ENCODE data around the gene FGD2.
"Not testable (repeated sequence)": the region's sequence is repeated elsewhere in the genome, so short reads cannot be mapped to it uniquely, and the experiment has no call there.

Gene FGD2

DNA sequence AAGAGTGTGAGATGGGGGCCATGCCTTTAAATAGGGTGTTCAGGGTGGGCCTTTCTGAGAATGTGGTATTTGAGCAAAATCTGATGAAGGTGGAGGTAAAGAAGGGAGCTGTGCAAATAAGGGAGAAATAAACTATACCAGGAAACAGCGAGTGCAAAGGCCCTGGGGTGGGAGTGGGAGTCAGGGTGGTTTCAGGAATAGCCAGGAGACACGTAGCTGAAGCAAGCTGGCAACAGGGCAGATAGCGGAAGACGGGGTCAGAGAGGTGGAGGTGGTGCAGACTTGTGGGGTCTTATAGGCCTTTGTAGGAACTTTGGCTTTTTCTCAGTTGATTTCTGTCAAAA lies 51.6 kb downstream of the FGD2 start:
- DNase-seq (ENCODE audit: extremely low read depth in 1 of 2, low read depth in 1 of 2) = no peak

DNA sequence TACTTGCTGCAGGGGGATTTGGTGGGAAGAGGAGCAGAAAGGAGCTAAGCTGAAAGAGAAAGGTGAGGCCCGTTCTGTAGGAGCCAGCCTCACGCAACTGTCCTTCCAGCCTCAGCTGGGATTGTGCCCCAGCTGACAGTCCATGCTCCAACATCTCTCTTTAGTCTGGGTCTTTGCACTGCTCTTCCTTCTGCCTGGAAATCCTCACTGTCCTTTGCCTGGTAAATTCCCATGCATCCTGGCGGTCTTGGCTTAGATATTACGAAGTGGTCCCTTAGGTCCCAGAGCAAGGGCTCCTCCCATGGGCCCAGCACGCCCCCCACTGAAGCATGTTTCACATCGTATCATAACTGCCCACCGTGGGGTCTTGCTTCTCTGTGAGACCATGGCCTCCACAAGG lies 52.2 kb downstream of the FGD2 start:
- DNase-seq (ENCODE audit: extremely low read depth in 1 of 2, low read depth in 1 of 2) = no peak

DNA sequence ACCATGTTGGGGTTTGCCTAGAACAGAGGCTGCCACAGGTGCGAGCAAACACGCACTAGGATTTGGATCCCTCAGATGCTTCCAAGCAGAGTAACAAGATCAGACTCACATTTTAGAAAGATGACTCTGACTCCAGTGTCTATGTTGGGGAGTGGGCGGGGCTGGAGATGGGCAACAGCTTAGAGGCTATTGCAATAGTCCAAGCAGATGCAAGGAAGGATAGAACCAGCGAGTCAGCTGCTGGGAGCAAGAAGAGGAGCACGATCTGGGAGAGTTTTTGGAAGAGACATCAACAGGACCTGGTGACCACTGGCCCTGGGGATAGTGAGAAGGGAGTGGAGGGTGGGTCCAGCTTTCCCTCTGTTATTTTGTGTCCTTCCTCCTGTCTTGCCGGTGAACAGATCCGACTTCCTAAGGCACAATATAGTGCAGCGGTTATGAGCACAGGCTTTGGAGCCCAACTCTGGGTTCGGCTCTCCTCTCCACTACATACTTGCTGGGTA lies 52.7 kb downstream of the FGD2 start:
- no peak for DNase-seq (ENCODE audit: extremely low read depth in 1 of 2, low read depth in 1 of 2)

DNA sequence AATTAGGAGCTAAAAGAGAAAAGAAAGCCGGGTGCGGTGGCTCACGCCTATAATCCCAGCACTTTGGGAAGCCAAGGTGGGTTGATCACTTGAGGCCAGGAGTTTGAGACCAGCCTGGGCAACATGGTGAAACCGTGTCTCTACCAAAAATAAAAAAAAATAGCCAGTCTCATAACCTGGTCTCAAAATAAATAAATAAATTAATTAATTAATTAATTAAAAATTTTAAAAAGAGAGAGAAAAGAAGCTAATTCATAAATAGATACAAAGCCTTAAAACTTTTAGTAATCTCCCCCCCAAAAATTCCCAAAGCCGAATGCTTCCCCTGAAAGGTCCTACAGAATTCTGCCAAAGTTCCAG lies 53.5 kb downstream of the FGD2 start:
- not testable (repeated sequence) for DNase-seq (ENCODE audit: extremely low read depth in 1 of 2, low read depth in 1 of 2)

DNA sequence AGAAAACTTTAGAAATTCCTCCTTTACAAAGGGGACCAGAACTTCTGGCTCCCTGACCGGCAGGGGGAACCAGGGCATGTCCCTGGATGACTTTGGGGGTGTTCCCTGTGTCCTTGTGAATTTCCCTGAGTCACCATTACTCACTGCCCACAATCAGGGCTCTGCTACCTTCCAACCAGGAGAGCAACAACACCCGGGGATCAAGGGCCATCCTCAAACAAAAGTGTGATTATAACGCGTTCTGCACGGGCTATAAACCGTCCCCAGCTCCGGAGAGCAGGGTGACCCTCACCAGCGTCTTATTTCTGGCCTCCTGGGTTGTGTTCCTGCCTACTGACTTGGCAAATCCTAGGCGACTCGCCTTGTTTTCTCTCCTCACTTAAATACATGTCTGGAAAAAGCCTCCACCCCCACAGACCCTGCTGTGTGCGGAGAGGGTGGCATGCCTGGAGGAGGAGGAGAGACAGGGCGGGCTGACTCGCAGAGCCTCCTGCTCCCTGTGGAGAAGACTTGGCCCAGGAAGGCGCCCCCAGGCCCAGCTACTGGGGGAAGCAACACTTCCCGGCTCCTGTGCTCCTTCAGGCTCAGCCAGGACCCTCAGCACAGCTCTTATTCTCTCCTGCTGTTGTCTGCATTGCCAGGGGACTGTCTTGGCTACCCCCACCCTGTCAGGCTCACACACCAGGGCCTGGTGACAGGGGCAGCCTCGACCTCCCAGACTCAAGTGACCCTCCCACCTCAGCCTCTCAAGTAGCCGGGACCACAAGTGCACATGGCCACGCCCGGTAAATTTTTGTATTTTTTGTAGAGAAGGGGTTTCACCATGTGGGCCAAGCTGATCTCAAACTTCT lies 54.1 kb downstream of the FGD2 start:
- DNase-seq (ENCODE audit: extremely low read depth in 1 of 2, low read depth in 1 of 2) = no peak

DNA sequence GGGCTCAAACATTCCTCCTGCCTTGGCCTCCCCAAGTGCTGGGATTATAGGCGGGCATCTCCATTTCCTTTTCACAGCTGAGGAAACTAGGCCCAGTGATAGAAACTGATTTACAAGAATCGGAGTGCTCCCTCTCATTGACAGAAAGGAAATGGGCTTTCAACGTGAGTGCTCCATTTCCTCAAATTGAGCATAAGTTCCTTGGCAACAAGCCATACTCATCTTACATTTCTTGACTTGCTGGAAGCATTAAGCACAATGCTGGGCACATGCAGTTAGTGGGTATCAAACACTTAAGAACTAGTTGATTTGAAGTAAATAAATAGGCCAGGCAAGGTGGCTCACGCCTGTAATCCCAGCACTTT lies 54.7 kb downstream of the FGD2 start:
- DNase-seq (ENCODE audit: extremely low read depth in 1 of 2, low read depth in 1 of 2) = no peak

DNA sequence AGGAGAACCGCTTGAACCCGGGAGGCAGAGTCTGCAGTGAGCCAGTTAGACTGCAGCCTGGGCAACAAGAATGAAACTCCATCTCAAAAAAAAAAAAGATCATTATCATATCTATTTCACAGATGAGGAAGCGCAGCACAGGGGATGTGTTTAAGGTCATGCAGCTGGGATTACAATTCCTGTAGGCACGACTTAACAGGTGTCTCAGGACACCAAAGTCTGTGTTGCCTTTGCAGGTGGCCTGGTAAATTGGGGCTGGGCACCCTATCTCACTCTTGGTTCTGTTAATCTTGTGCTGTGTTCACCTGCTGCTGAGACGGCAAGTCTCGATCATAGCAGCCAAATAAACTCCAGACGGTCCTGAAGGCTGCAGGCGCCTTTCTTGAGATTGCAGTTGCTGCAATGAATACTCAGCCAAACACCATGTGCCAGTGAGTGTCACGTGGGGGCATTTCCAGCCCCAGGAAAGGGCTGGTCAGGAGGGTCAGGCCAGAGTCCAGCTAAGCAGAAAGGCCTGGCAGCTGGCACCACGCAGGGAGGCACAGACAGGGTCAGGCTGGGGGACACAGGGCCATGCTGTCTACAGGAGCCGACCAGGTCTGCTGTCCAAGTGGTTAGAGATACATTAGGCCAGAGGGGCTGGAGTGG lies 55.8 kb downstream of the FGD2 start:
- DNase-seq (ENCODE audit: extremely low read depth in 1 of 2, low read depth in 1 of 2) = no peak

DNA sequence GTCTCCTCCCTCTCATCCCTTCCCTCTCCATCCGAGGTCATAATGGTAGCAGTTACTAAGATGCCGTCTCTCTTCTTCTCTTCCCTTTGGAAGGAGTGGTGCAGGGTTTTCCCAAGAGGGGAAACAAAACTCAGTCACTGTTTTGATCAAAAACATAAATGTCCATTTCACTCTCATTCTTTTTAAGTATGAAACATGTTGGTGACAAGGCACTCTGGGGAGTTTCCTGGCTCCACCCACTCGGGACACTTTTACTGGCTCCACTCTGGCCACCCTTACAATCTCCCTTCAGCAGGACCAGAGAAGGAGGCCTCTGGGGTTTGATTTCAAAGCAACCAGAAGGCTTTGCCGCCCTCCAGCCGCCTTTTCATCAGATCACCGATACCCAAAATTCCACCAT lies 57.0 kb downstream of the FGD2 start:
- no peak for DNase-seq (ENCODE audit: extremely low read depth in 1 of 2, low read depth in 1 of 2)

DNA sequence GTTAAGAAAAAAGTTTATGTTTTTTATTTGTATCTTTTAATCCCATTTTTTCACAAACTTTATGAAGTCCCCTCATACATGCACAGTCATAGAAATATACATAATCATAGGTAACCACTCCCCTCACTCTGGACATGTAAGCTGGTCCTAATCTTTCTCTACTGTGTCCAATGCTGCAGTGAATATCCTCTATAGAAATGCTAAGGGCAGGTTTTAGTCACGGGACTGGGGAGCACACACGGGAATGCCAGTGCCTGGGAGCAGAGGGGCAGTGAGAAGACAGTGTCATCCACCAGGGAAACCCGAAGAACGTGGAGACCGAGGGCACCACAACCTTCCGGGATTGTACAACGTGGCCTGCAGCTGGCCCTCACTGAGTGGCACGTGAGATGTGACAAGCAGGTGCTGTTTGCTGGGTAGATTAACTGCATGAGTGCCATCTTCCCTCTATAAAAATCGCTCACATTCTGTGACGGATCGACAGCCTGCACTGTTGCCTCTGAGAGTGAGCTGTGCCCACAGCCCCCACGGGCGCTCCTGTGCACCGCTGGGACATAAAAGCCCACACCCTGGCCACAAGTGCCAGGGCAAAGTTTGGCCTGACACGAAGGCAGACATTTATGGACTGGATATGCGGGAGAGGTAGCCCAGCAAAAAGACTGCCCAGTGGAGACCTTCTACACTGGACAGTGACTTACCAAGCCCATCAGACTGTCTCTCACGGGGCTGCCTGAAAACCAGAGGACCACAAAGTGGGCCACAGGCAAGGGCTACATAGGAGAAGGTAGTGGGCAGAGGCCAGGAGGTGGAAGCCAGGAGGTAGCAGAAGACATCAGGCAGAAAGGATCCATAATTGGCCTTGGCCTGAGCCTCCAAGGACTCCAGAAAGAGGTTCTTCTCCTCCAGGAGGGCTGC lies 63.2 kb downstream of the FGD2 start:
- DNase-seq (ENCODE audit: extremely low read depth in 1 of 2, low read depth in 1 of 2) = no peak

DNA sequence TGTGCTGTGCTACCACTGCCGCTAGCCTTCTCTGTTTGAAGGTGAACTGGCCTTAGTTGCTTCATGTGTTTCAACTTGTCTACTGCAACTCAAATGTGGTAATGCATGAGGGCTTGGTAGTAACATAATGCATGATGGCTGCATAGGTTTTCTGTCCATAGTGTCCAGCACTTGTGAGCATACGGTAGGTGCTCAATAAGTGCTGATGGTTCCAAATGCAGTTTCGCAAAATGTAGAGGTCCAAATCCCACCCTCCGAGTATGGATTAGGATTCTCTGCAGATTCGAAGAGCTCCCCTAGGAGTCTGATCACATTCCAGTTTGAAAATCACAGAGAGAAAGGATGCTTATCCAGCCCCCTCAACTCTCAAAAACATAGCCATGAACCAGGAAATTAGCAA lies 64.2 kb downstream of the FGD2 start:
- DNase-seq (ENCODE audit: extremely low read depth in 1 of 2, low read depth in 1 of 2) = no peak

DNA sequence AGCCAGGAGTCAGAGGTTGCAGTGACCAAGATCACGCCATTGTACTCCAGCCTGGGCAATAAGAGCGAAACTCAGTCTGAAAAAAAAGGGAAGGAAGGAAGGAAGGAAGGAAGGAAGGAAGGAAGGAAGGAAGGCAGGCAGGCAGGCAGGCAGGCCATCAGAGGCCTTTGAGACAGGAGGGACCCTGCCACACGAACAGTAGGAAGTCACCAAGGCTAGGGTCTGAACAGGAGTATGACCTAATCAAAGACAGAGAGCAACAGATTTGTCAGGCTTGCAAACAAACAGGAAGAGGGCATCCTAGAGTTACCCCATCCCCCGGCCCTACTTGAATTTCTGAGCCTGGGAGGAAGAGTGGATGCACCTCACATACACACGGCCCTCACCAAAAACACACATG lies 67.1 kb downstream of the FGD2 start:
- DNase-seq (ENCODE audit: extremely low read depth in 1 of 2, low read depth in 1 of 2) = no peak

DNA sequence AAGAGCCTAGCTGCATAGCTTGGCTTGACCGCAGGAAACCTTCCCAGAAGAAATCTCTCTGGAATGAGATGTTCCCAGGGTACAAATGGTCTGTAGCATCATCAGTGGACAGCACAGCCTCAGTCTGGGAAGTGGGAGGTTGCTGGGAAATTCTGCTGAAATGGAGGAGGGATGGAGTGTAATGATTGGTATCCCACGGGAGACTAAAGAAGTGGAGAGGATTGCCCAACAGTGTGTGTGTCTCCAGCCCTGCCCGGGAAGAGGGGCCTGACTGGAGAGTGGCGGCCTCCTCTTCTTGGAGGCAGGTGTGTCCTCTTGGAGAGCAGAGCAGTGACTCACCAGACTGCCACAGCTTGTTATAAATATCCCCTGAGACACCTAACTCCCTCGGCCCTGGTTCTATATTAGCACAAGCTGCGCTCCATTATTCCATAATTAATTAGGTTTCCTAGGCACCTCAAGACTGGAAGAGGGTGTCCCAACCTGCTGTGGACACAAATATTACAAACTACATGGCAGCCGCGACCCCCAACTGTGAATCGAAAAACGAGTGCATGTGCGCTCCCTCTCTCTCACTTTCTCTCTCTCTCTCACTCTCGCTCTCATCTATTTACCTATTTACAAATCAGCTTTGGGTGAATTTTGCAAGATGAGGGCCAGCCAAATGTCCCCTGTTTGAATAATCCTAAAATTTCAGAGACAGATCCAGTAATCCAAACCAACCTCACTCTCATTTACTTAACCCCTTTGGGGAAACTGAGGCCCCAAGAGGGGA lies 68.8 kb downstream of the FGD2 start:
- DNase-seq (ENCODE audit: extremely low read depth in 1 of 2, low read depth in 1 of 2) = no peak

DNA sequence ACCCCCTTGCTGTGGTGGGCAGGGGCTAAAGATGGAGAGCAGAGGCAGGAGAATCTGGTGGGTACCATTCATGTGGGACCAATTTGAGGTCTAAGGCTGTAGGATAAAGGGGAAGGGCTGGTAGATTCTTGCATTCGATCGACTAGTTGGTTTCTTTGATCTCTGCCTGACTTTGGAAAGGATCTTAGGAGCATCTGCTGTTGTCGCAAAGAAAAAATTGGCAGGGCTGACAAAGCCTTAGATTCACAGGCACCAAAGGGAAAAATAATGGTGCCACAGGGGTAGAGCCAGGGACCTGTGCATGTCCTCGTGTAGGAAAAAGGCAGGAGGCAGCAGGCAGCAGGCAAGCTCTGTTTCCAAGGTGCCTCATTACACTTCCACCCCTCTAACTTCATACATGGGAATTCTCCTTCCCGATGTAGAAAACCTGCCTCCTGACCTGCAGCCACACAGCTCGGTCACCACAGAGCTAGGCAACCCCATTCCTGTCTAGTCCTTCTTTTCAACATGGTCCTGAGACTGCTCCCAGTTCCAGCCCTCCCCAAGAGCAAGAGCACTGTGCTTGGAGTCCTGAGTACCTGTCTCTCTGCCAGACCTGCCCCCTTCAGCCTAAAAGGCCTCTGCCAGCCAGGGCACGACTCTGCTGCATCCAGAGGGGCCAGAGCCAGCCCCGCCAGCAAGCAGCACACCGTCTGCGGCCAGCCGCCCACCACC lies 71.9 kb downstream of the FGD2 start:
- no peak for DNase-seq (ENCODE audit: extremely low read depth in 1 of 2, low read depth in 1 of 2)

DNA sequence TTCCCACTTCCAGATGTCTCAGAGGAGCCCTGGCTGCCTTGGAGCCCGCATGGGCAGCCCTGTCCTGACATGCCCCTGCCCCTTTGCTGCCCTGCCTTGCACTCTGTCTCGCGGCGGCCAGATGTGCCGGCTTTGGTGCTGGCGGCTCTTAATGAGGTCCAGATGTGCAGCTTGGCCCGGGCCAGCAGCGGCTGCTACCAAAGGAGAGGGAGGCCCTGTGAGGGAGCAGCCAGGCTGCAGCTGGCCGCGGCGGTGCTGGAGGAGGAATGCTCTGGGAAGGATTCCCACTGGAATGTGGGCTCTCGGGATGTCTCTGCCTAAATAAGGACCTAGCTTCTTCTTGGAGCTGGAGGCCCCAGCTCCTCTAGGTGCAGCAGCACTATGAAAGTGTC lies 72.4 kb downstream of the FGD2 start:
- no peak for DNase-seq (ENCODE audit: extremely low read depth in 1 of 2, low read depth in 1 of 2)
